Stimulated activated CD4-positive, alpha-beta T cell treated with anti-CD3 and anti-CD28 coated beads, Interleukin-2, amount 100 ng/mL, for 4 hours (primary cell): ENCODE results near the gene ILDR2.

Experiments used
- DNase-seq: peaks from one replicate; pipeline ENCODE4 v3.0.0-alpha.2; 2020; ENCODE audit warnings: low read depth

ILDR2 gene

GRCh38 chr1:166924823-166925541 is 50.4 kb downstream of the ILDR2 start:
- no peak for DNase-seq

GRCh38 chr1:166920561-166921475 is 54.5 kb downstream of the ILDR2 start:
- no peak for DNase-seq

GRCh38 chr1:166918956-166919316 is 56.4 kb downstream of the ILDR2 start:
- no peak for DNase-seq

GRCh38 chr1:166918088-166918955 is 57.0 kb downstream of the ILDR2 start:
- no peak for DNase-seq

- DNase-seq = no peak
These were observed 59.4 kb downstream of the ILDR2 start for GRCh38 chr1:166915941-166916340.

GRCh38 chr1:166915042-166915441 is 60.3 kb downstream of the ILDR2 start:
- no peak for DNase-seq

- DNase-seq = no peak
These were observed 61.2 kb downstream of the ILDR2 start for GRCh38 chr1:166914111-166914510.

GRCh38 chr1:166911624-166912023 is 63.7 kb downstream of the ILDR2 start:
- no peak for DNase-seq

- DNase-seq = peak; percentile 70
These were observed 64.8 kb downstream of the ILDR2 start for GRCh38 chr1:166910396-166910994.

GRCh38 chr1:166908942-166909341 is 66.4 kb downstream of the ILDR2 start:
- DNase-seq = no peak

GRCh38 chr1:166907763-166908162 is 67.6 kb downstream of the ILDR2 start:
- DNase-seq = no peak

- DNase-seq = no peak
These were observed 68.3 kb downstream of the ILDR2 start for GRCh38 chr1:166907051-166907450.

GRCh38 chr1:166906647-166907046 is 68.7 kb downstream of the ILDR2 start:
- DNase-seq = no peak

GRCh38 chr1:166905900-166906299 is 69.4 kb downstream of the ILDR2 start:
- DNase-seq = no peak

- no peak for DNase-seq
These were observed 70.2 kb downstream of the ILDR2 start for GRCh38 chr1:166905136-166905535.

GRCh38 chr1:166903232-166903631 is 72.1 kb downstream of the ILDR2 start:
- no peak for DNase-seq

- DNase-seq = no peak
These were observed 73.1 kb downstream of the ILDR2 start for GRCh38 chr1:166902279-166902678.

GRCh38 chr1:166900987-166901386 is 74.4 kb downstream of the ILDR2 start:
- DNase-seq = no peak

GRCh38 chr1:166899769-166900168 is 75.6 kb downstream of the ILDR2 start:
- no peak for DNase-seq

- no peak for DNase-seq
These were observed 79.6 kb downstream of the ILDR2 start for GRCh38 chr1:166895766-166896165.

- DNase-seq = no peak
These were observed 85.6 kb downstream of the ILDR2 start for GRCh38 chr1:166889776-166890175.
